Upper lobe of left lung (tissue), 6 donors: Measurements from ENCODE around the gene TERT. TPM values are rescaled to one million over a fixed set of nuclear protein-coding genes. Genes with fewer than 3 reads are reported as not detected.

Source experiments
- ATAC-seq, 2 donors: fragments of 200-7000 bp; cut with Tn5 transposase; one replicate each; pipeline ENCODE4 v1.9.1; 2022; ENCODE audit warnings: mild to moderate bottlenecking in 2 of 2, moderate library complexity in 2 of 2; ENCODE audit not compliant: low FRiP score in 2 of 2
- DNase-seq, 2 donors: peaks; one replicate each; pipeline ENCODE4 v3.0.0-alpha.2; 2019 to 2020
- H3K27ac ChIP-seq, 4 donors: fragments of 200-600 bp; sonication (generic); one replicate each; pipeline ENCODE4 v1.5.1; 2016 to 2019
- H3K27me3 ChIP-seq, 4 donors: fragments of 200-600 bp; sonication (generic); one replicate each; pipeline ENCODE4 v1.5.1; 2017 to 2019
- H3K36me3 ChIP-seq, 4 donors: fragments of 200-600 bp; sonication (generic); one replicate each; pipeline ENCODE4 v1.5.1; 2016 to 2019
- H3K4me1 ChIP-seq, 4 donors: fragments of 200-600 bp; sonication (generic); one replicate each; pipeline ENCODE4 v1.5.1; 2018 to 2019
- H3K4me3 ChIP-seq, 4 donors: fragments of 200-600 bp; sonication (generic); one replicate each; pipeline ENCODE4 v1.5.1; 2017 to 2019; ENCODE audit warnings: mild to moderate bottlenecking in 2 of 4, moderate library complexity in 1 of 4
- H3K9me3 ChIP-seq, 4 donors: fragments of 200-600 bp; sonication (generic); one replicate each; pipeline ENCODE4 v1.5.1; 2018 to 2019
- CTCF ChIP-seq, 6 experiments: fragments of 450-650 bp in 4 of 6; fragments of 200-600 bp in 2 of 6; sonication (generic) in 2 of 6; IDR thresholded peaks; one replicate each; pipeline ENCODE4 v1.5.1; 2016 to 2019; ENCODE audit warnings: antibody characterized with exemption in 6 of 6
- EP300 ChIP-seq, 4 donors: sonication (generic); formaldehyde crosslinking; IDR thresholded peaks; one replicate each; pipeline ENCODE4 v1.5.1; 2017; ENCODE audit warnings: antibody characterized with exemption in 4 of 4, control low read depth in 2 of 4
- POLR2A ChIP-seq, 4 donors: fragments of 450-650 bp; IDR thresholded peaks; one replicate each; pipeline ENCODE4 v1.5.1; 2016 to 2017; ENCODE audit warnings: antibody characterized with exemption in 4 of 4, mild to moderate bottlenecking in 2 of 4
- POLR2AphosphoS5 ChIP-seq, 2 donors: sonication (generic); formaldehyde crosslinking; IDR thresholded peaks; one replicate each; pipeline ENCODE4 v1.5.1; 2017; ENCODE audit warnings: antibody characterized with exemption in 2 of 2
- whole genome bisulfite sequencing, 2 donors: methylation state at CpG; one replicate each; pipeline ENCODE4 v1.1.5; 2017 to 2018; 5-methylcytosine and 5-hydroxymethylcytosine counted together
- total RNA-seq, 6 donors: library from RNA; depleted of rRNA in 4 of 6; stranded (reverse); fragments of >200 nt in 4 of 6; gene quantifications; one replicate each; pipeline versions ENCODE4 v1.1.0 to v1.2.1, GENCODE V29; 2016 to 2021
- donor health status: DM: no; HTN: no; CAD: no; lungs with moderate emphysema.
- donor health status: DM: no; HTN: yes; CAD: no; lungs with severe emphysema.

The TERT gene
- total RNA-seq, 6 donors from 2014 or later: 0.06 to 0.07 TPM; not detected in 4

- Histone ChIP-seq H3K27me3 (no peaks in the 10 kb centered on the region), H3K36me3 (peaks cover 0 to 14% (median 8%) of the 10 kb centered on the region in 4 donors), H3K4me3 (no peak overlapping the region), H3K9me3 (peaks cover 0 to 5% (median 2%) of the 10 kb centered on the region in 4 donors), H3K4me1 (peaks cover 5 to 26% (median 19%) of the 10 kb centered on the region in 4 donors), H3K27ac (no peak overlapping the region)
- DNase-seq (peak; percentile 22 to 40), ATAC-seq (no peak)
- TF ChIP-seq CTCF (IDR thresholded peaks at IDR 0.05) (no peak), POLR2AphosphoS5 (IDR thresholded peaks at IDR 0.05) (no peak), EP300 (IDR thresholded peaks at IDR 0.05) (no peak), POLR2A (IDR thresholded peaks at IDR 0.05) (no peak)
- 53 to 61% methylated on average over 17 to 25 of the region's 25 CpGs for WGBS, 2 donors
These were observed 18.3 kb upstream of the TERT start for GRCh38 chr5:1312993-1313833.

- Histone ChIP-seq H3K27me3 (no peaks in the 10 kb centered on the region), H3K4me1 (peaks cover 5 to 26% (median 19%) of the 10 kb centered on the region in 4 donors), H3K36me3 (peaks cover 0 to 4% (median 0%) of the 10 kb centered on the region in 4 donors), H3K9me3 (peaks cover 0 to 5% (median 2%) of the 10 kb centered on the region in 4 donors), H3K27ac (no peak overlapping the region), H3K4me3 (no peak overlapping the region)
- no peak for DNase-seq
- WGBS, 2 donors: 86 to 93% methylated on average over 3 to 7 of the region's 7 CpGs
- ATAC-seq: no peak
- TF ChIP-seq POLR2AphosphoS5 (IDR thresholded peaks at IDR 0.05) (no peak), EP300 (IDR thresholded peaks at IDR 0.05) (no peak), CTCF (IDR thresholded peaks at IDR 0.05) (no peak)
These were observed 17.3 kb upstream of the TERT start for GRCh38 chr5:1312206-1312605.

- Histone ChIP-seq H3K27ac (no peak overlapping the region), H3K9me3 (peaks cover 0 to 5% (median 2%) of the 10 kb centered on the region in 4 donors), H3K27me3 (no peaks in the 10 kb centered on the region), H3K4me1 (peaks cover 5 to 23% (median 16%) of the 10 kb centered on the region in 4 donors), H3K4me3 (no peak overlapping the region), H3K36me3 (no peaks in the 10 kb centered on the region)
- WGBS, 2 donors: 87% methylated on average over 15 of the region's 15 CpGs
- ATAC-seq (no peak), DNase-seq (peak in 1 of 2 donors; percentile 63)
- TF ChIP-seq EP300 (IDR thresholded peaks at IDR 0.05) (no peak), POLR2AphosphoS5 (IDR thresholded peaks at IDR 0.05) (no peak), POLR2A (IDR thresholded peaks at IDR 0.05) (no peak), CTCF (IDR thresholded peaks at IDR 0.05) (no peak)
These were observed 16.7 kb upstream of the TERT start for GRCh38 chr5:1311439-1312055.

- Histone ChIP-seq H3K4me1 (peaks cover 0 to 9% (median 4%) of the 10 kb centered on the region in 4 donors), H3K9me3 (peaks cover 0 to 5% (median 2%) of the 10 kb centered on the region in 4 donors), H3K36me3 (no peaks in the 10 kb centered on the region), H3K27ac (no peak overlapping the region), H3K4me3 (no peak overlapping the region), H3K27me3 (no peaks in the 10 kb centered on the region)
- WGBS, 2 donors: 90 to 95% methylated on average over 7 of the region's 7 CpGs
- ATAC-seq (no peak), DNase-seq (no peak)
- TF ChIP-seq POLR2AphosphoS5 (IDR thresholded peaks at IDR 0.05) (no peak), EP300 (IDR thresholded peaks at IDR 0.05) (no peak), CTCF (IDR thresholded peaks at IDR 0.05) (no peak), POLR2A (IDR thresholded peaks at IDR 0.05) (no peak)
These were observed 15.2 kb upstream of the TERT start for GRCh38 chr5:1310118-1310517.
